Prostate gland (tissue), 2 donors: ENCODE measurements around the gene NAPB. TPM values are rescaled to one million over a fixed set of nuclear protein-coding genes. Genes with fewer than 3 reads are reported as not detected.

ENCODE experiments used
- DNase-seq: peaks from one replicate; pipeline ENCODE4 v3.0.0-alpha.2; 2019; ENCODE audit warnings: low spot score
- H3K27ac ChIP-seq, 2 donors: fragments of 200-600 bp; sonication (generic); 2 replicates each; pipeline ENCODE4 v1.5.1; 2017 to 2019
- H3K27me3 ChIP-seq: fragments of 200-600 bp; sonication (generic); replicated peaks from 2 replicates; pipeline ENCODE4 v1.5.1; 2019; ENCODE audit not compliant: insufficient read depth
- H3K36me3 ChIP-seq, 2 donors: fragments of 200-600 bp; sonication (generic); 1 replicate in 1 of 2; 2 replicates in 1 of 2; pipeline versions ENCODE4 v1.5.1 to v1.8.1; 2017 to 2019
- H3K4me1 ChIP-seq: fragments of 200-600 bp; sonication (generic); replicated peaks from 2 replicates; pipeline ENCODE4 v1.5.1; 2019
- H3K4me3 ChIP-seq, 2 donors: fragments of 200-600 bp; sonication (generic); 2 replicates each; pipeline ENCODE4 v1.5.1; 2017 to 2019
- H3K9me3 ChIP-seq: fragments of 200-600 bp; sonication (generic); 2 replicates; pipeline ENCODE4 v1.5.1; 2017
- CTCF ChIP-seq, 4 experiments: fragments of 200-600 bp in 2 of 4; fragments of 450-650 bp in 2 of 4; sonication (generic) in 2 of 4; IDR thresholded peaks; 1 replicate in 3 of 4; 2 replicates in 1 of 4; pipeline ENCODE4 v1.5.1; 2016 to 2019; ENCODE audit warnings: antibody characterized with exemption in 4 of 4, mild to moderate bottlenecking in 2 of 4, moderate library complexity in 2 of 4
- POLR2A ChIP-seq: fragments of 450-650 bp; IDR thresholded peaks from one replicate; pipeline ENCODE4 v1.6.1; 2016; ENCODE audit warnings: antibody characterized with exemption, mild to moderate bottlenecking
- POLR2AphosphoS5 ChIP-seq: sonication (generic); formaldehyde crosslinking; IDR thresholded peaks from one replicate; pipeline ENCODE4 v1.6.1; 2017; ENCODE audit warnings: antibody characterized with exemption
- WGBS: methylation state at CpG from one replicate; pipeline ENCODE4 v1.1.5; 2018; 5-methylcytosine and 5-hydroxymethylcytosine counted together
- intact Hi-C: fragments of 100-400 bp; cut with DNase I; formaldehyde crosslinking; loops from one replicate; pipeline ENCODE4 v1.14.2; 2022
- total RNA-seq, 2 donors: library from RNA; depleted of rRNA; stranded (reverse); fragments of >200 nt; gene quantifications; one replicate each; pipeline ENCODE4 v1.1.0, GENCODE V29; 2016

The NAPB gene
- total RNA-seq, 2 donors from 2014 or later = 8.1 to 24.3 TPM

GRCh38 chr20:23433628-23434027, 12.3 kb upstream of the NAPB start:
- 83% methylated on average over 3 of the region's 3 CpGs for WGBS
- no peak overlapping the region for H3K27ac ChIP-seq
- intact Hi-C loops = no loop called here
- TF ChIP-seq POLR2A = no peak
- no peak for TF ChIP-seq CTCF (IDR thresholded peaks at IDR 0.05)
- no peak for TF ChIP-seq POLR2AphosphoS5
- H3K27me3 ChIP-seq = no peaks in the 10 kb centered on the region
- H3K4me1 ChIP-seq = no peaks in the 10 kb centered on the region
- H3K9me3 ChIP-seq = no peaks in the 10 kb centered on the region
- no peaks in the 10 kb centered on the region for H3K36me3 ChIP-seq
- H3K4me3 ChIP-seq = no peak overlapping the region
- no peak for DNase-seq

- H3K27ac ChIP-seq = no peak overlapping the region
- no peak for DNase-seq
- H3K4me1 ChIP-seq = no peaks in the 10 kb centered on the region
- intact Hi-C loops = loop anchor here (10.0 kb wide), 1 partner anchor 210 kb away; the partner anchor contains the start of gene CST3
- H3K9me3 ChIP-seq = no peaks in the 10 kb centered on the region
- no peak for TF ChIP-seq CTCF (IDR thresholded peaks at IDR 0.05)
- no peak for TF ChIP-seq POLR2AphosphoS5
- TF ChIP-seq POLR2A = no peak
- no peak overlapping the region for H3K4me3 ChIP-seq
- H3K36me3 ChIP-seq = no peaks in the 10 kb centered on the region
- no peaks in the 10 kb centered on the region for H3K27me3 ChIP-seq
- WGBS = 90% methylated on average over 9 of the region's 9 CpGs
These were observed 3.8 kb upstream of the NAPB start for GRCh38 chr20:23425129-23425528.

- no peak for TF ChIP-seq POLR2AphosphoS5
- no peak for TF ChIP-seq CTCF (IDR thresholded peaks at IDR 0.05)
- TF ChIP-seq POLR2A = no peak
- H3K27ac ChIP-seq = peak overlapping the region; percentile 85 to 86
- peaks cover 4% of the 10 kb centered on the region for H3K4me1 ChIP-seq
These were observed 1.0 kb downstream of the NAPB start for GRCh38 chr20:23419995-23420901.

GRCh38 chr20:23419657-23419994, 1.7 kb downstream of the NAPB start:
- H3K9me3 ChIP-seq = no peaks in the 10 kb centered on the region
- intact Hi-C loops = loop anchor here (1.0 kb wide), 1 partner anchor 69 kb away; the partner anchor contains the start of gene NXT1
- H3K27ac ChIP-seq = peak overlapping the region; percentile 85 to 86
- H3K4me1 ChIP-seq = peaks cover 4% of the 10 kb centered on the region
- no peak for DNase-seq
- no peaks in the 10 kb centered on the region for H3K36me3 ChIP-seq
- 22% methylated on average over 5 of the region's 5 CpGs for WGBS
- H3K27me3 ChIP-seq = no peaks in the 10 kb centered on the region
- peak overlapping the region; percentile 83 to 86 for H3K4me3 ChIP-seq
- no peak for TF ChIP-seq POLR2AphosphoS5
- no peak for TF ChIP-seq CTCF (IDR thresholded peaks at IDR 0.05)
- TF ChIP-seq POLR2A = no peak

More at GRCh38 chr20:23419995-23420901, 1.0 kb downstream of the NAPB start:
- no peaks in the 10 kb centered on the region for H3K36me3 ChIP-seq
- H3K4me3 ChIP-seq = peak overlapping the region; percentile 83 to 86
- intact Hi-C loops = loop anchor here (1.0 to 10.0 kb wide), 3 partner anchors 58 to 215 kb away; partner anchors contain the start of genes CST3, GZF1 and NXT1
- under 1% methylated on average over 54 of the region's 58 CpGs for WGBS
- DNase-seq = peak; percentile 28
- no peaks in the 10 kb centered on the region for H3K9me3 ChIP-seq
- H3K27me3 ChIP-seq = no peaks in the 10 kb centered on the region
